ENCODE results near the gene TMEM247. TPM values are rescaled to one million over a fixed set of nuclear protein-coding genes. Genes with fewer than 3 reads are reported as not detected.
"Not testable (repeated sequence)": the region's sequence is repeated elsewhere in the genome, so short reads cannot be mapped to it uniquely, and the experiment has no call there.

Gene TMEM247
- total and polyA plus RNA-seq, 3 donors from 2014 or later: 18.5 to 59.4 (median 27.2) TPM

DNA sequence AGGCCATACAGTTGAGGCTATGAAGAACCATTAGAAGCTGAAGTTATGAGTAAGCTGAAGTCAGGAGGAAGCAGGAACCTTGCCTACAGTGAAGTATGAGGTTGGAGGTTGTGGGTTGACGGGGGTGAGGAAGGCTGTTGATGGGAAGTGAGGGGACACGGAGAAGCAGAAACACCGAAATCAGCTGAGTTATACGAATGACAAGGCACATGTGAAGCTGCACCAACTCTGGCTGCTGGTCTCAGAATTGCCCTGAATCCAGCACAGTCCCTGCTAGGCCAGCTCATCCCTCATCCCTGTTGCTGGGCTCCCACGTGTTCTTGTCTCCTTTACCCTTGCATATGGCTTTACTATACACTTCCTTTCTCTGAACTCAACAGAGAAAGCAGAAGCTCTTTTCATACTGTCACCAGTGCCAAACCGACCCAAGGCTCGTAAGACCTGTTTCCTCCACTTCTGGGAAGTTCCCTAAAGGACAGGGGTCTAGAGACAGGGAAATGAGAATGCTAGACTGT lies 9.2 kb upstream of the TMEM247 start:
- H3K27ac ChIP-seq: no peak overlapping the region
- 79 to 82% methylated on average over 7 of the region's 7 CpGs for WGBS, 2 donors
- no peaks in the 10 kb centered on the region for H3K36me3 ChIP-seq (ENCODE audit: low read depth, missing control alignments)
- H3K4me1 ChIP-seq: no peaks in the 10 kb centered on the region
- H3K9me3 ChIP-seq: no peaks in the 10 kb centered on the region
- no peak for DNase-seq
- H3K27me3 ChIP-seq: no peaks in the 10 kb centered on the region
- intact Hi-C loops (cut with DNase I; ENCODE audit: low total_unique reads): no loop called here
- no peak for TF ChIP-seq POLR2A (IDR thresholded peaks at IDR 0.05)
- no peak for TF ChIP-seq CTCF (IDR thresholded peaks at IDR 0.05)
- H3K4me3 ChIP-seq: no peak overlapping the region

DNA sequence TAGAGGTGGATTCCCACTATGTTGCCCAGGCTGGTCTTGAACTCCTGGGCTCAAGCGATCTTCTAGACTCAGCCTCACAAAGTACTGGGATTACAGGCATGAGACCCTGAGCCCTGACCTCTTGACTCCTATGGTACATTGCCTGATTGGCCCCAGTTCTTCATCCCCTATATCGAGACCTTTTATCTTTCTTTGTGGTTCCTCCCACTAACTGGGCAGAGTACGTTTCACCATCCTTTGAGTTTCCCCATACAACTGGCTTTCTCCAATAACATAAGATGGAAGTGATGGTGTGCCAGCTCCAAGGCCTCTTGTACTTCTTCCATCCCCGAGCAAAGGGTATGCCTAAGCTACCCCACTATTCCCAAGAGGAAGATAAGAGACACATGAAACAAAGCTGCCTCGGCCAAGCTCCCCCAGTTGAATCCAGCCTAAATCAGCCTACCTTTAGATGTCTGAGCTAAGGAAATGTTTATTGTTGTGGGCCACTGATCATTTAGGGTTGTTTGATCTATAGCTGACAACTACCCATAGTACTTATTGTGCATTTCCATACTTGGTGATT lies 8.3 kb upstream of the TMEM247 start:
- Histone ChIP-seq H3K4me3 (no peak overlapping the region), H3K9me3 (no peaks in the 10 kb centered on the region), H3K27me3 (no peaks in the 10 kb centered on the region), H3K27ac (no peak overlapping the region), H3K4me1 (no peaks in the 10 kb centered on the region), H3K36me3 (ENCODE audit: low read depth, missing control alignments) (no peaks in the 10 kb centered on the region)
- DNase-seq: no peak
- WGBS, 2 donors: 80 to 84% methylated on average over 5 of the region's 5 CpGs
- TF ChIP-seq CTCF (IDR thresholded peaks at IDR 0.05) (no peak), POLR2A (IDR thresholded peaks at IDR 0.05) (no peak)
- intact Hi-C loops (cut with DNase I; ENCODE audit: low total_unique reads): no loop called here

- TF ChIP-seq POLR2A (IDR thresholded peaks at IDR 0.05) (no peak), CTCF (IDR thresholded peaks at IDR 0.05) (no peak)
These were observed 7.7 kb upstream of the TMEM247 start for GRCh38 chr2:46471697-46472096.

DNA sequence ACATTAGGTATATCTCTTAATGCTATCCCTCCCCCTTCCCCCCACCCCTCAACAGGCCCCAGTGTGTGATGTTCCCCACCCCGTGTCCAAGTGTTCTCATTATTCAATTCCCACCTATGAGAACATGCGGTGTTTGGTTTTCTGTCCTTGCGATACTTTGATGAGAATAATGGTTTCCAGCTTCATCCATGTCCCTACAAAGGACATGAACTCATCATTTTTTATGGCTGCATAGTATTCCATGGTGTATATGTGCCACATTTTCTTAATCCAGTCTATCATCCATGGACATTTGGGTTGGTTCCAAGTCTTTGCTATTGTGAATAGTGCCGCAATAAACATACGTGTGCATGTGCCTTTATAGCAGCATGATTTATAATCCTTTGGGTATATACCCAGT lies 7.2 kb upstream of the TMEM247 start:
- H3K4me1 ChIP-seq; H3K27ac ChIP-seq; H3K9me3 ChIP-seq; DNase-seq; H3K4me3 ChIP-seq; H3K27me3 ChIP-seq; H3K36me3 ChIP-seq (ENCODE audit: low read depth, missing control alignments); intact Hi-C loops (cut with DNase I; ENCODE audit: low total_unique reads): not testable (repeated sequence)
- 95 to 100% methylated on average over 5 of the region's 5 CpGs for WGBS, 2 donors

More at GRCh38 chr2:46471697-46472096, 7.7 kb upstream of the TMEM247 start:
- no peaks in the 10 kb centered on the region for H3K27me3 ChIP-seq
- no peak for DNase-seq
- H3K27ac ChIP-seq: no peak overlapping the region
- H3K9me3 ChIP-seq: no peaks in the 10 kb centered on the region
- no peaks in the 10 kb centered on the region for H3K36me3 ChIP-seq (ENCODE audit: low read depth, missing control alignments)
- 66 to 81% methylated on average over 1 of the region's 1 CpG for WGBS, 2 donors
- intact Hi-C loops (cut with DNase I; ENCODE audit: low total_unique reads): no loop called here
- no peaks in the 10 kb centered on the region for H3K4me1 ChIP-seq
- H3K4me3 ChIP-seq: no peak overlapping the region

DNA sequence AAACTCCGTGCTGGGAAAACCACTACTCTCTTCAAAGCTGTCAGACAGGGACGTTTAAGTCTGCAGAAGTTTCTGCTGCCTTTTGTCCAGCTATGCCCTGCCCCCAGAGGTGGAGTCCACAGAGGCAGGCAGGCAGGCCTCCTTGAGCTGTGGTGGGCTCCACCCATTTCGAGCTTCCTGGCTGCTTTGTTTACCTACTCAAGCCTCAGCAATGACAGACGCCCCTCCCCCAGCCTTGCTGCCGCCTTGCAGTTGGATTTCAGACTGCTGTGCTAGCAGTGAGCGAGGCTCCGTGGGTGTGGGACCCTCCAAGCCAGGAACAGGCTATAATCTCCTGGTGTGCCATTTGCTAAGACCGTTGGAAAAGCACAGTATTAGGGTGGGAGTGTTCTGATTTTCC lies 1.9 kb upstream of the TMEM247 start:
- H3K9me3 ChIP-seq; DNase-seq; H3K4me3 ChIP-seq; H3K27ac ChIP-seq; intact Hi-C loops (cut with DNase I; ENCODE audit: low total_unique reads); H3K4me1 ChIP-seq; H3K36me3 ChIP-seq (ENCODE audit: low read depth, missing control alignments); H3K27me3 ChIP-seq: not testable (repeated sequence)
- 83 to 90% methylated on average over 8 of the region's 8 CpGs for WGBS, 2 donors

GRCh38 chr2:46477925-46478324 lies 1.4 kb upstream of the TMEM247 start:
- no peaks in the 10 kb centered on the region for H3K36me3 ChIP-seq (ENCODE audit: low read depth, missing control alignments)
- H3K4me3 ChIP-seq: no peak overlapping the region
- no peaks in the 10 kb centered on the region for H3K27me3 ChIP-seq
- intact Hi-C loops (cut with DNase I; ENCODE audit: low total_unique reads): no loop called here
- H3K9me3 ChIP-seq: no peaks in the 10 kb centered on the region
- 89 to 92% methylated on average over 10 of the region's 10 CpGs for WGBS, 2 donors
- TF ChIP-seq CTCF (IDR thresholded peaks at IDR 0.05): no peak
- no peak for TF ChIP-seq POLR2A (IDR thresholded peaks at IDR 0.05)
- DNase-seq: no peak
- H3K27ac ChIP-seq: no peak overlapping the region
- no peaks in the 10 kb centered on the region for H3K4me1 ChIP-seq

All from testis (tissue), 3 donors.